ENCODE results near the gene OLFM1. TPM values are rescaled to one million over a fixed set of nuclear protein-coding genes. Genes with fewer than 3 reads are reported as not detected.

The OLFM1 gene
- total RNA-seq, 1 experiment from 2014 or later = 0.44 TPM

DNA sequence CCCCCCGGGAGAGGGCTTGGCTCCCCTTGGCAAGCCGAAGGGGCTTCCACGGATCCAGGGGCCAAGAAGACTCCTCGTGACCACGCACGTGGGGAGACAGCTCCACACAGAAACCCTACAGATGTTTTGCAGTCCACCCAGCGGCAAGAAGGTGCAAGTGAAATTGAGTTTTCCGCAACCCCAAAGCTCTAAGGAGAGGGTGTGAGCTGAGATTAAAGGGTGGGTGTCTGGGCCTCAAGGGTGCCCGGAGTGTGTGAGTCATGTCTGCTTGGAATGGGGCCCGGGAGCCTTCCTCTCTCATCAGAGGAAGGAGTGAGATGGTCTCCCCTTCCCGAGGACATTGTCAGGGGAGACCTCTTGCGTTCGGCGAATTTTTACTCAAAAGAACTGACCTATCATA, 79.1 kb downstream of the OLFM1 start:
- no peaks in the 10 kb centered on the region for H4K20me1 ChIP-seq (ENCODE audit: low read length)
- no peak overlapping the region for H3K4me3 ChIP-seq (ENCODE audit: low read length)
- ChIA-PET POLR2A (ENCODE audit: unreplicated experiment) (no interaction called here), CTCF (no interaction called here)
- no peak overlapping the region for H2AFZ ChIP-seq (ENCODE audit: low read length)
- no peaks in the 10 kb centered on the region for H3K9me3 ChIP-seq (ENCODE audit: low read length)
- H3K36me3 ChIP-seq (ENCODE audit: low read depth, low read length) = no peaks in the 10 kb centered on the region
- H3K27ac ChIP-seq (ENCODE audit: low read length) = no peak overlapping the region
- H3F3A ChIP-seq (ENCODE audit: low read length, unreplicated experiment) = no peaks in the 10 kb centered on the region
- peaks cover 61% of the 10 kb centered on the region for H3K27me3 ChIP-seq (ENCODE audit: low read length)
- ATAC-seq = no peak
- intact Hi-C loops (cut with micrococcal nuclease) = no loop called here
- no peaks in the 10 kb centered on the region for H3K4me1 ChIP-seq (ENCODE audit: insufficient read depth, low read length)
- H3K9ac ChIP-seq (ENCODE audit: low read length) = no peak overlapping the region
- H3K9me2 ChIP-seq (replicated peaks; ENCODE audit: low read length) = no peaks in the 10 kb centered on the region
- TF ChIP-seq CTCF (conservative IDR thresholded peaks at IDR 0.05; ENCODE audit: low read depth, low read length) = no peak
- TF ChIP-seq EZH2 (IDR thresholded peaks at IDR 0.05; ENCODE audit: low read length, unreplicated experiment) = no peak
- no peak for TF ChIP-seq EZH2phosphoT487 (IDR thresholded peaks at IDR 0.05; ENCODE audit: borderline replicate concordance, low read length)
- DNase-seq = no peak
- H3K4me2 ChIP-seq (ENCODE audit: low read length) = no peak overlapping the region
- no peaks in the 10 kb centered on the region for H3K79me2 ChIP-seq (ENCODE audit: low read length)
- BruUV-seq (replicated peaks) = no TSS peak

DNA sequence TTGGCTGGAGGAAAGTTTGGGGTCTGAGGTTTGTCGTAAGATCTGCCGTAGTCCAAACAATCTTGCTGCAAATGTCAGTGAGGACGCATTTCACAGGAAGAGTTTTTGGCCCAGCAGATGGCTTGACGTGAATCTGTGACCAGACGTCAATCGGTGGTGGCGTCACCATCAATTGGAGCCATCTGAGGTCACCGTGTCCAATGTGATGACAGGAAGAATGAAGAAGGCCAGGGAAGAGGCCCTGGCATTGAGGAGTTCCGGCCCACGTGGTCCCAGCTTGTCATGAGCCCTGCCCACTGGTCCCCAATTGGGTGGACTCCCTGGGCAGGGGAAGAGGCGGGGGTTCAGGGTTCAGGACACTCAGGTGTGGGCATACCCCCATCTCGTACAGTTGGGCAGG, 79.9 kb downstream of the OLFM1 start:
- H3K4me1 ChIP-seq (ENCODE audit: insufficient read depth, low read length) = no peaks in the 10 kb centered on the region
- H3K9ac ChIP-seq (ENCODE audit: low read length) = no peak overlapping the region
- H4K20me1 ChIP-seq (ENCODE audit: low read length) = no peaks in the 10 kb centered on the region
- H3K4me2 ChIP-seq (ENCODE audit: low read length) = no peak overlapping the region
- no peaks in the 10 kb centered on the region for H3F3A ChIP-seq (ENCODE audit: low read length, unreplicated experiment)
- POLR2A ChIA-PET (ENCODE audit: unreplicated experiment) = no interaction called here
- H3K79me2 ChIP-seq (ENCODE audit: low read length) = no peaks in the 10 kb centered on the region
- H3K9me2 ChIP-seq (replicated peaks; ENCODE audit: low read length) = no peaks in the 10 kb centered on the region
- no peak overlapping the region for H3K27ac ChIP-seq (ENCODE audit: low read length)
- TF ChIP-seq EZH2phosphoT487 (IDR thresholded peaks at IDR 0.05; ENCODE audit: borderline replicate concordance, low read length) = no peak
- H3K9me3 ChIP-seq (ENCODE audit: low read length) = no peaks in the 10 kb centered on the region
- no TSS peak for BruUV-seq (replicated peaks)
- H3K36me3 ChIP-seq (ENCODE audit: low read depth, low read length) = no peaks in the 10 kb centered on the region
- no peak for ATAC-seq
- DNase-seq = no peak
- H3K27me3 ChIP-seq (ENCODE audit: low read length) = peaks cover 55% of the 10 kb centered on the region
- no peak overlapping the region for H3K4me3 ChIP-seq (ENCODE audit: low read length)
- CTCF ChIA-PET = no interaction called here
- no peak overlapping the region for H2AFZ ChIP-seq (ENCODE audit: low read length)
- intact Hi-C loops (cut with micrococcal nuclease) = no loop called here

DNA sequence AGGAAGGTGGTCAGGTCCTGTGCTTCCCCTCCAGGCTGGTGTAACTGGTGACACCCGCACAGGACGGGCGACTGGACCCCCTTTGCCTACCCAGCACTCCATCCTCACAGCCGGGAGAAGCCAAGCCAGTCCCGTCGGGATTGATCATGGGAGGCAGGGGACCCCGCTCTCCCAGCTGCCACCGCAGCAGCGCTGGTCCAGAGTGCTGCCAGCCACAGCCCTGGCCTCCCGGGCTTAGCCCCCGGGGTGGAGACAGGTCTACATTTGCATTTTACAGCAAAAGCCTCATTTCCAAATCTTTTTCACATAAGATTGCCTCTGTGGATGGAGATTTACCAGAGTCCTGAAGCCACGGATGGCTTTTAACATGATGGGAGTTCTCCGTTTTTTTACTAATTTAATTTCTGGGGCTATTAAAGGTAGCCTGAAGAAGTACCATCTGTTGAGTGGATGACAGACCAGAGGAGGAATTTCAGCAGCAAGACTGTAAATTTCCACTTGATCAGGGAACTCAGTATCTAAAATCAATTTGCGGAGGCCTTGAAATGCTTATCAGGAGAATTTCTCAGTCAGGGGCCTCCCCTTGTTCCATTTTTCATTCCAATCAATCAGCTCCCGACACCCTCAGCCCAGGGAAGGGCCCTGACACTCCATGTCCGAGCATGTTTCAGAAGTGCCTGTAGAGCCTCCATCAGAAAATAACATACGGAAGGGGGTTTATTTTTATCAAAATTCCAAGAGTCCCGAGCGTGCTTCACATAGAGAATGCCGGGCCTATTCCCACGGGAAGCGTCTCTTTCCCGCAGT, 80.6 kb downstream of the OLFM1 start:
- no peaks in the 10 kb centered on the region for H3K36me3 ChIP-seq (ENCODE audit: low read depth, low read length)
- H3F3A ChIP-seq (ENCODE audit: low read length, unreplicated experiment) = no peaks in the 10 kb centered on the region
- peaks cover 55% of the 10 kb centered on the region for H3K27me3 ChIP-seq (ENCODE audit: low read length)
- TF ChIP-seq EZH2phosphoT487 (IDR thresholded peaks at IDR 0.05; ENCODE audit: borderline replicate concordance, low read length) (no peak), CTCF (conservative IDR thresholded peaks at IDR 0.05; ENCODE audit: low read depth, low read length) (no peak), EZH2 (IDR thresholded peaks at IDR 0.05; ENCODE audit: low read length, unreplicated experiment) (no peak)
- ATAC-seq = no peak
- H4K20me1 ChIP-seq (ENCODE audit: low read length) = no peaks in the 10 kb centered on the region
- H3K4me2 ChIP-seq (ENCODE audit: low read length) = no peak overlapping the region
- no peak overlapping the region for H3K27ac ChIP-seq (ENCODE audit: low read length)
- POLR2A ChIA-PET (ENCODE audit: unreplicated experiment) = no interaction called here
- H3K9me2 ChIP-seq (replicated peaks; ENCODE audit: low read length) = no peaks in the 10 kb centered on the region
- H3K4me1 ChIP-seq (ENCODE audit: insufficient read depth, low read length) = no peaks in the 10 kb centered on the region
- no TSS peak for BruUV-seq (replicated peaks)
- intact Hi-C loops (cut with micrococcal nuclease) = no loop called here
- CTCF ChIA-PET = no interaction called here
- no peaks in the 10 kb centered on the region for H3K79me2 ChIP-seq (ENCODE audit: low read length)
- H3K4me3 ChIP-seq (ENCODE audit: low read length) = no peak overlapping the region
- no peak overlapping the region for H3K9ac ChIP-seq (ENCODE audit: low read length)
- no peaks in the 10 kb centered on the region for H3K9me3 ChIP-seq (ENCODE audit: low read length)
- no peak overlapping the region for H2AFZ ChIP-seq (ENCODE audit: low read length)
- DNase-seq = no peak

All from PC-3 (cell line).